Adipocyte (in vitro differentiated cells): ENCODE measurements around the gene TP53TG3B.
A peak's percentile ranks its signal among the peaks of the same experiment; 100 is the strongest.
"Not testable (repeated sequence)": the region's sequence is repeated elsewhere in the genome, so short reads cannot be mapped to it uniquely, and the experiment has no call there.

Source experiments
- DNase-seq: peaks from one replicate; pipeline ENCODE4 v3.0.0-alpha.2; 2015; ENCODE audit warnings: low read depth
- H3K27me3 ChIP-seq: replicated peaks from 2 replicates; pipeline ENCODE4 v1.7.0; 2013; ENCODE audit warnings: mild to moderate bottlenecking, low read length, moderate library complexity; ENCODE audit not compliant: control insufficient read depth, insufficient read depth
- H3K36me3 ChIP-seq: 2 replicates; pipeline ENCODE4 v1.7.0; 2013; ENCODE audit warnings: low read length, mild to moderate bottlenecking, moderate library complexity; ENCODE audit not compliant: control insufficient read depth, insufficient read depth, severe bottlenecking
- H3K4me1 ChIP-seq: 2 replicates; pipeline ENCODE4 v1.7.0; 2013; ENCODE audit warnings: mild to moderate bottlenecking, low read length, moderate library complexity; ENCODE audit not compliant: control insufficient read depth, insufficient read depth
- H3K4me3 ChIP-seq: 2 replicates; pipeline ENCODE4 v1.7.0; 2013; ENCODE audit warnings: mild to moderate bottlenecking, low read length, moderate library complexity
- H3K9ac ChIP-seq: 2 replicates; pipeline ENCODE4 v1.7.0; 2013; ENCODE audit warnings: mild to moderate bottlenecking, low read length, moderate library complexity
- H3K9me3 ChIP-seq: 2 replicates; pipeline ENCODE4 v1.7.0; 2013; ENCODE audit warnings: mild to moderate bottlenecking, low read length, moderate library complexity; ENCODE audit not compliant: control insufficient read depth

TP53TG3B gene, protein sequence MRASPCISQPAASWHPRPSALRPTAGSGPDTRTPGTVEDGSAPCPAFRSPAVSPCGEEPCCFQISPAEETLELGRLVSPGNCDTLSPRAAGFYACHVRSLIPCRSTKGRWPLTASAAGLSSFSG

GRCh38 chr16:33360541-33360940, at the start of gene TP53TG3B:
Gene TP53TG3B, plus strand, starts transcription at chr16:33360841. Its CDS starts 68 bp downstream, at chr16:33360909.
- not testable (repeated sequence) for H3K9me3 ChIP-seq, H3K36me3 ChIP-seq, H3K9ac ChIP-seq, H3K4me1 ChIP-seq, H3K27me3 ChIP-seq, H3K4me3 ChIP-seq, DNase-seq

DNA sequence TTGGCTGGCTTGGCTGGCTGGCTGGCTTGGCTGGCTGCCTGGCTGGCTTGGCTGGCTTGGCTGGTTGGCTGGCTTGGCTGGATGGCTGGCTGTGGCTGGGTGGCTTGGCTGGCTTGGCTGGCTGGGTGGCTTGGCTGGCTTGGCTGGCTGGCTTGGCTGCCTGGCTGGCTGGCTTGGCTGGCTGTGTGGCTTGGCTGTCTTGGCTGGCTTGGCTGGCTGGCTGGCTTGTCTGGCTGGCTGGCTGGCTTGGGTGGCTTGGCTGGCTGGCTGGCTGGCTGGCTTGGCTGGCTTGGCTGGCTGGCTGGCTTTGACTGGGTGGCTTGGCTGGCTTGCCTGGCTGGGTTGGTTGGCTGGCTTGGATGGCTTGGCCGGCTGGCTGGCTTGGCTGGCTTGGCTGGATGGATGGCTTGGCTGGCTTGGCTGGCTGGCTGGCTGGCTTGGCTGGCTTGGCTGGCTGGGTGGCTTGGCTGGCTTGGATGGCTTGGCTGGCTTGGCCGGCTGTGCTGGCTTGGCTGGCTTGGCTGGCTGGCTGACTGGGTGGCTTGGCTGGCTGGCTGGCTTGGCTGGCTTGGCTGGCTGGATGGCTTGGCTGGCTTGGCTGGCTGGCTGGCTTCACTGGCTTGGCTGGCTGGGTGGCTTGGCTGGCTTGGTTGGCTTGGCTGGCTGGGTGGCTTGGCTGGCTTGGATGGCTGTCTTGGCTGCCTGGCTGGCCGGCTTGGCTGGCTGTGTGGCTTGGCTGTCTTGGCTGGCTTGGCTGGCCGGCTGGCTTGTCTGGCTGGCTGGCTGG, 24.2 kb upstream of the TP53TG3B start:
- H3K27me3 ChIP-seq, H3K9me3 ChIP-seq, H3K9ac ChIP-seq, H3K4me1 ChIP-seq, H3K36me3 ChIP-seq, H3K4me3 ChIP-seq: not testable (repeated sequence)
- peak; percentile 0 for DNase-seq

- not testable (repeated sequence) for H3K9ac ChIP-seq, H3K4me3 ChIP-seq, H3K9me3 ChIP-seq, DNase-seq, H3K4me1 ChIP-seq, H3K36me3 ChIP-seq, H3K27me3 ChIP-seq
Measured at GRCh38 chr16:33337627-33338542, 22.8 kb upstream of the TP53TG3B start.

DNA sequence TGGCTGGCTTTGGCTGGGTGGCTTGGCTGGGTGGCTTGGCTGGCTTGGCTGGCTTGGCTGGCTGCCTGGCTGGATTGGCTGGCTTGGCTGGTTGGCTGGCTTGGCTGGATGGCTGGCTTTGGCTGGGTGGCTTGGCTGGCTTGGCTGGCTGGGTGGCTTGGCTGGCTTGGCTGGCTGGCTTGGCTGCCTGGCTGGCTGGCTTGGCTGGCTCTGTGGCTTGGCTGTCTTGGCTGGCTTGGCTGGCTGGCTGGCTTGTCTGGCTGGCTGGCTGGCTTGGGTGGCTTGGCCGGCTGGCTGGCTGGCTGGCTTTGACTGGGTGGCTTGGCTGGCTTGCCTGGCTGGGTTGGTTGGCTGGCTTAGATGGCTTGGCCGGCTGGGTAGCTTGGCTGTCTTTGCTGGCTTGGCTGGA, 22.1 kb upstream of the TP53TG3B start:
- not testable (repeated sequence) for H3K4me3 ChIP-seq, H3K9ac ChIP-seq, H3K36me3 ChIP-seq, H3K9me3 ChIP-seq, H3K4me1 ChIP-seq, H3K27me3 ChIP-seq
- peak; percentile 0 for DNase-seq

- not testable (repeated sequence) for H3K4me3 ChIP-seq
- DNase-seq = peak; percentile 0
Measured at GRCh38 chr16:33339093-33340061, 21.3 kb upstream of the TP53TG3B start.

More at GRCh38 chr16:33339093-33340061, 21.3 kb upstream of the TP53TG3B start:
- H3K9me3 ChIP-seq, H3K27me3 ChIP-seq, H3K36me3 ChIP-seq, H3K4me1 ChIP-seq, H3K9ac ChIP-seq: not testable (repeated sequence)
